ENCODE measurements around the gene HHAT. TPM values are rescaled to one million over a fixed set of nuclear protein-coding genes. Genes with fewer than 3 reads are reported as not detected.

HHAT gene
- total and polyA plus RNA-seq, 9 of the 15 experiments (the other 6 are each of a cell fraction or from before 2014, with no cell fraction given): 0.07 to 0.16 (median 0.13) TPM; not detected in 1

DNA sequence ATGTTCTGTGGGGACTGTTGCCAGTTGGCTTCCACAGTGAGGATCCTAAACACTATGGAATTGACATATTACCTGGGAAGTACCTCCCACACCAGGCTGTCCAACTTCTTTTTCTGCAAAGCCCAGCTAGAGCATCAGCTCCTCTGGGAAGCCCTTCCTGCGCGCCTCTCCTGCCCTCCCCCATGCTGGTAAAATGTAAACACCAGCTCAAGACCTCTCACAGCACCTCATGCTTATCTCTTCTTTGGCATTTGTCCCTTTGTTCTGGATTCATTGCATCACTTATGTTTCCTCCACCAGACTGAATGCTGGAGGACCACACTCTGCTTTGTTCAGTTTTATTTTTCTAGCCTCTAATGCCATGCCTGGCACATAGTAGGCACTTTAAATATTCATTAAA is 172.1 kb downstream of the HHAT start:
- no peak overlapping the region for H3K4me2 ChIP-seq (ENCODE audit: insufficient read depth, low read length)
- no peaks in the 10 kb centered on the region for H3K79me2 ChIP-seq (ENCODE audit: control insufficient read depth, insufficient read depth, low read length)
- CTCF ChIA-PET (ENCODE audit: low intra/inter-chr PET ratio): no interaction called here
- no peaks in the 10 kb centered on the region for H3K36me3 ChIP-seq (ENCODE audit: control insufficient read depth, insufficient read depth, low read length)
- no peak for FAIRE-seq
- no peak overlapping the region for H3K27ac ChIP-seq (ENCODE audit: extremely low read depth, low read depth, low read length)
- no peak for ATAC-seq
- H3K9me3 ChIP-seq (replicated peaks; ENCODE audit: control insufficient read depth, insufficient read depth, low read depth, low read length): no peaks in the 10 kb centered on the region
- no peaks in the 10 kb centered on the region for H3K4me1 ChIP-seq (replicated peaks in 1 of 2; ENCODE audit: control insufficient read depth in 2 of 2, insufficient read depth in 2 of 2, low read length in 2 of 2)
- no peak overlapping the region for H2AFZ ChIP-seq (ENCODE audit: low read depth, low read length)
- DNase-seq (ENCODE audit: extremely low read depth in 1 of 4, low spot score in 3 of 4): no peak
- POLR2A ChIA-PET: interaction anchor here (1.1 kb wide), 1 partner anchor 70 kb away, joined by 4 read pairs; no protein-coding TSS in a partner anchor
- in situ Hi-C loops (cut with MboI) (no loop called here), intact Hi-C loops (cut with micrococcal nuclease) (no loop called here)
- H3K4me3 ChIP-seq: no peak overlapping the region
- no peak overlapping the region for H3K9ac ChIP-seq (ENCODE audit: insufficient read depth in 1 of 2, low read depth in 2 of 2, low read length in 2 of 2)
- H4K20me1 ChIP-seq (replicated peaks; ENCODE audit: control insufficient read depth, insufficient read depth, low read length): no peaks in the 10 kb centered on the region
- WGBS (ENCODE audit: insufficient coverage, low coverage, missing lambda C conversion rate): 0% methylated on average over 2 of the region's 2 CpGs
- H3K27me3 ChIP-seq (ENCODE audit: control insufficient read depth in 2 of 2, insufficient read depth in 2 of 2, low read length in 2 of 2): no peaks in the 10 kb centered on the region
- no peaks in the 10 kb centered on the region for H3K9me1 ChIP-seq (ENCODE audit: control insufficient read depth, insufficient read depth, low read length)
- no TSS peak for BruUV-seq (replicated peaks)
- no peak for TF ChIP-seq NR3C1 (CRISPR knock-in tag; IDR thresholded peaks at IDR 0.05)
- no peak for TF ChIP-seq SMAD2 (IDR thresholded peaks at IDR 0.05; ENCODE audit: low read depth, low read length)
- no peak for TF ChIP-seq HDAC6 (IDR thresholded peaks at IDR 0.05; ENCODE audit: low read depth, low read length)
- no peak for TF ChIP-seq ZNF780A (CRISPR knock-in tag; IDR thresholded peaks at IDR 0.05)
- TF ChIP-seq, protein P1, sequence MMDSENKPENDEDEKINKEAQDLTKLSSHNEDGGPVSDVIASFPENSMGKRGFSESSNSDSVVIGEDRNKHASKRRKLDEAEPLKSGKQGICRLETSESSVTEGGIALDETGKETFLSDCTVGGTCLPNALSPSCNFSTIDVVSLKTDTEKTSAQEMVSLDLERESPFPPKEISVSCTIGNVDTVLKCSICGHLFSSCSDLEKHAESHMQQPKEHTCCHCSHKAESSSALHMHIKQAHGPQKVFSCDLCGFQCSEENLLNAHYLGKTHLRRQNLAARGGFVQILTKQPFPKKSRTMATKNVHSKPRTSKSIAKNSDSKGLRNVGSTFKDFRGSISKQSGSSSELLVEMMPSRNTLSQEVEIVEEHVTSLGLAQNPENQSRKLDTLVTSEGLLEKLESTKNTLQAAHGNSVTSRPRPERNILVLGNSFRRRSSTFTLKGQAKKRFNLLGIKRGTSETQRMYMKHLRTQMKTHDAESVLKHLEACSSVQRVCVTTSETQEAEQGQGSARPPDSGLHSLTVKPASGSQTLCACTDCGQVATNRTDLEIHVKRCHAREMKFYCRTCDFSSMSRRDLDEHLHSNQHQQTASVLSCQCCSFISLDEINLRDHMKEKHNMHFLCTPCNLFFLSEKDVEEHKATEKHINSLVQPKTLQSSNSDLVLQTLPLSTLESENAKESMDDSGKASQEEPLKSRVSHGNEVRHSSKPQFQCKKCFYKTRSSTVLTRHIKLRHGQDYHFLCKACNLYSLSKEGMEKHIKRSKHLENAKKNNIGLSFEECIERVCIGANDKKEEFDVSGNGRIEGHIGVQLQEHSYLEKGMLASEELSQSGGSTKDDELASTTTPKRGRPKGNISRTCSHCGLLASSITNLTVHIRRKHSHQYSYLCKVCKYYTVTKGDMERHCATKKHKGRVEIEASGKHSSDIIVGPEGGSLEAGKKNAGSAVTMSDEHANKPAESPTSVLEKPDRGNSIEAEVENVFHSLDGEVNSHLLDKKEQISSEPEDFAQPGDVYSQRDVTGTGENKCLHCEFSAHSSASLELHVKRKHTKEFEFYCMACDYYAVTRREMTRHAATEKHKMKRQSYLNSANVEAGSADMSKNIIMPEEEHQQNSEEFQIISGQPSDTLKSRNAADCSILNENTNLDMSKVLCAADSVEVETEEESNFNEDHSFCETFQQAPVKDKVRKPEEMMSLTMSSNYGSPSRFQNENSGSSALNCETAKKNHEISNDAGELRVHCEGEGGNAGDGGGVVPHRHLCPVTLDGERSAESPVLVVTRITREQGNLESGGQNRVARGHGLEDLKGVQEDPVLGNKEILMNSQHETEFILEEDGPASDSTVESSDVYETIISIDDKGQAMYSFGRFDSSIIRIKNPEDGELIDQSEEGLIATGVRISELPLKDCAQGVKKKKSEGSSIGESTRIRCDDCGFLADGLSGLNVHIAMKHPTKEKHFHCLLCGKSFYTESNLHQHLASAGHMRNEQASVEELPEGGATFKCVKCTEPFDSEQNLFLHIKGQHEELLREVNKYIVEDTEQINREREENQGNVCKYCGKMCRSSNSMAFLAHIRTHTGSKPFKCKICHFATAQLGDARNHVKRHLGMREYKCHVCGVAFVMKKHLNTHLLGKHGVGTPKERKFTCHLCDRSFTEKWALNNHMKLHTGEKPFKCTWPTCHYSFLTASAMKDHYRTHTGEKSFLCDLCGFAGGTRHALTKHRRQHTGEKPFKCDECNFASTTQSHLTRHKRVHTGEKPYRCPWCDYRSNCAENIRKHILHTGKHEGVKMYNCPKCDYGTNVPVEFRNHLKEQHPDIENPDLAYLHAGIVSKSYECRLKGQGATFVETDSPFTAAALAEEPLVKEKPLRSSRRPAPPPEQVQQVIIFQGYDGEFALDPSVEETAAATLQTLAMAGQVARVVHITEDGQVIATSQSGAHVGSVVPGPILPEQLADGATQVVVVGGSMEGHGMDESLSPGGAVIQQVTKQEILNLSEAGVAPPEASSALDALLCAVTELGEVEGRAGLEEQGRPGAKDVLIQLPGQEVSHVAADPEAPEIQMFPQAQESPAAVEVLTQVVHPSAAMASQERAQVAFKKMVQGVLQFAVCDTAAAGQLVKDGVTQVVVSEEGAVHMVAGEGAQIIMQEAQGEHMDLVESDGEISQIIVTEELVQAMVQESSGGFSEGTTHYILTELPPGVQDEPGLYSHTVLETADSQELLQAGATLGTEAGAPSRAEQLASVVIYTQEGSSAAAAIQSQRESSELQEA (IDR thresholded peaks at IDR 0.05; ENCODE audit: low read depth): no peak
- no peak for TF ChIP-seq RCOR1 (IDR thresholded peaks at IDR 0.05; ENCODE audit: borderline replicate concordance in 1 of 2, low read depth in 2 of 2, low read length in 2 of 2)
- TF ChIP-seq NONO (IDR thresholded peaks at IDR 0.05; ENCODE audit: low read depth in 2 of 2, low read length in 1 of 2): no peak
- no peak for TF ChIP-seq SP1 (CRISPR knock-in tag; IDR thresholded peaks at IDR 0.05)
- TF ChIP-seq, protein P2, sequence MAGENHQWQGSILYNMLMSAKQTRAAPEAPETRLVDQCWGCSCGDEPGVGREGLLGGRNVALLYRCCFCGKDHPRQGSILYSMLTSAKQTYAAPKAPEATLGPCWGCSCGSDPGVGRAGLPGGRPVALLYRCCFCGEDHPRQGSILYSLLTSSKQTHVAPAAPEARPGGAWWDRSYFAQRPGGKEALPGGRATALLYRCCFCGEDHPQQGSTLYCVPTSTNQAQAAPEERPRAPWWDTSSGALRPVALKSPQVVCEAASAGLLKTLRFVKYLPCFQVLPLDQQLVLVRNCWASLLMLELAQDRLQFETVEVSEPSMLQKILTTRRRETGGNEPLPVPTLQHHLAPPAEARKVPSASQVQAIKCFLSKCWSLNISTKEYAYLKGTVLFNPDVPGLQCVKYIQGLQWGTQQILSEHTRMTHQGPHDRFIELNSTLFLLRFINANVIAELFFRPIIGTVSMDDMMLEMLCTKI (IDR thresholded peaks at IDR 0.05; ENCODE audit: partially characterized antibody): no peak
- no peak for TF ChIP-seq PREB (CRISPR knock-in tag; IDR thresholded peaks at IDR 0.05)
- TF ChIP-seq SMAD1 (IDR thresholded peaks at IDR 0.05; ENCODE audit: low read depth, low read length, partially characterized antibody): no peak
- TF ChIP-seq ZFP30 (CRISPR knock-in tag; IDR thresholded peaks at IDR 0.05; ENCODE audit: borderline replicate concordance): no peak
- no peak for TF ChIP-seq ATF7 (IDR thresholded peaks at IDR 0.05)
